ENCODE data around the gene AKAP13.

DNA sequence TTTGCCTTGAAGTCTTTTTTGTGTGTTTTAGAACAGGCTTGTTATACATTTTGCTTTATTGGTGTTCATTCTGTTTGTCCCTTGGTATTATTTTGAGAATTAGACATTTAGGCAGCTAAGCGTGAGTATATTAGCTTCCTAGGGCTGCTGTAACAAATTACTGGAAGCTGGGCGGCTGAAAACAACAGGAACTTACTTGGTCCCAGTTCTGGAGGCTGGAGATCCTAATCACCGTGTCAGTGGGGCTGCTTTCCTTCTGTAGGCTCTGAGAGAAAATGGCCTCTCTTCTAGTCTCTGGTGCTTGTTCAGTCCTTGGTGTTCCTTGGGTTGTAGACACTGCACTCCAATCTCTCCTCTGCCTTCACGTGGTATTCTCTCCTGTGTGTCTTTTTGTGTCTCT lies 272.1 kb downstream of the AKAP13 start:
- TF ChIP-seq GATA2 (IDR thresholded peaks at IDR 0.05; ENCODE audit: low read depth, low read length) = peak; percentile 94
- TF ChIP-seq GATA3 (IDR thresholded peaks at IDR 0.05; ENCODE audit: low read depth, low read length) = peak; percentile 79; the same call in 1 of the 2 replicates
